ENCODE data around the gene GLRX3. TPM values are rescaled to one million over a fixed set of nuclear protein-coding genes. Genes with fewer than 3 reads are reported as not detected.

Gene GLRX3
- total and polyA plus RNA-seq, 7 experiments from 2014 or later: 30.1 to 74.7 (median 44.2) TPM

DNA sequence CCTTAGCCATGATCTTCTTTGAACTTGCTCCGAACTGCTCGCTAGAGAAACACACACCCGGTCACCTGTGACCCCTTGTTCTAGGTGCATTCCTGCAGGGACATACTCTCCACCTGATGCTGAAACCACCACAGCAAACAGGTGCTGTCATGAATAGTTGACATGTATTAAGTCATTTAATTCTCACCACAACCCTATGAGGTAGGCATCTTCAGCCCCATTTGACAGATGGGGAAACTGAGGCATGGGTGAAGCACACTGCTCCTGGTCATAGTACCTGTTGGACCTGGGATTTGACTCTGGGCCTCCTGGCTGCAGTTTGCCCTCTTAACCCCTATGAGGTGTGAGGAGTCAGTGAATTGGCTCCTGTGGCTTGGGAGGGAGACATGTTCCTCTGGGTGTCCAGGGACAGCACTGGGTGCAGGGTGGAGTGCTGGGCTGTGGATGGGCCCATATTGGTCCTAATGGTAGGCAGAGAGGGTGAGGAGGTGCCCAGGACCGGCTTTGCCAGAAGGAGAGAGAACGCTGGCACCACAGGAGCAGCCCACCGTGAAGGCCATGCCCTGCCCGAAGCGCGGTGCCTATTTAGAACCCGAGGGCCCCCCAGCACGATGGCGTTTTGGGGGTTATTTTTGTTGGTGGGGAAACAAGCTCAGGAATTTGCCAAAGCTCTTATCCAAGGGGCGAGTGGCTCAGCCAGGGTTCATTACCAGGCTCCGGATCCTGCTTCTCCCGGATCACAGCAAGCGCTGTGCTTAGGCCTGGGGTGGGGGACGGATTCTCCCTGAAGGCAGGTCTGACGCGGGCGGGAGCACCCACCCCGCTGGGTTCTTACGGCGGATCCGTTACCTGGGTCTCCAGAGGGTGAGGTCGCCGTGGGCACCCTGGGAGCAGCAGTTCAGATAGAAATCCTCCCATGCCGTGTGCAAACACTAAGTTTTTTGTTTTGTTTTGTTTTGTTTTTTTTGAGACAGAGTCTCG lies 52.3 kb downstream of the GLRX3 start:
- ATAC-seq: no peak
- Mint-ChIP-seq H3K4me3 (peak overlapping the region in 2 of 10 donors; percentile 65 to 82), H3K27me3 (peaks cover 6 to 15% (median 9%) of the 10 kb centered on the region in 5 donors), H3K9me3 (no peaks in the 10 kb centered on the region), H3K36me3 (peaks cover 0 to 13% (median 10%) of the 10 kb centered on the region in 5 donors), H3K27ac (peak overlapping the region in 1 of 9 donors; percentile 76), H3K4me1 (peaks cover 0 to 9% (median 4%) of the 10 kb centered on the region in 7 donors)
- Histone ChIP-seq H3K27ac (ENCODE audit: low read depth, low read length) (no peak overlapping the region), H3K9me3 (ENCODE audit: control insufficient read depth in 2 of 3, low read length in 3 of 3) (no peaks in the 10 kb centered on the region), H3K4me1 (ENCODE audit: control insufficient read depth in 2 of 2, insufficient read depth in 2 of 2, low read length in 2 of 2) (no peaks in the 10 kb centered on the region), H3K4me3 (ENCODE audit: low read length) (no peak overlapping the region), H3K27me3 (ENCODE audit: control insufficient read depth in 2 of 2, insufficient read depth in 2 of 2, low read length in 2 of 2) (no peaks in the 10 kb centered on the region), H3K36me3 (ENCODE audit: control insufficient read depth in 2 of 3, insufficient read depth in 3 of 3, low read length in 3 of 3) (peaks cover 0 to 22% (median 0%) of the 10 kb centered on the region in 3 experiments)
- CTCF ChIA-PET: no interaction called here
- DNase-seq: no peak
- POLR2A ChIA-PET: no interaction called here
- intact Hi-C loops (cut with micrococcal nuclease): no loop called here

DNA sequence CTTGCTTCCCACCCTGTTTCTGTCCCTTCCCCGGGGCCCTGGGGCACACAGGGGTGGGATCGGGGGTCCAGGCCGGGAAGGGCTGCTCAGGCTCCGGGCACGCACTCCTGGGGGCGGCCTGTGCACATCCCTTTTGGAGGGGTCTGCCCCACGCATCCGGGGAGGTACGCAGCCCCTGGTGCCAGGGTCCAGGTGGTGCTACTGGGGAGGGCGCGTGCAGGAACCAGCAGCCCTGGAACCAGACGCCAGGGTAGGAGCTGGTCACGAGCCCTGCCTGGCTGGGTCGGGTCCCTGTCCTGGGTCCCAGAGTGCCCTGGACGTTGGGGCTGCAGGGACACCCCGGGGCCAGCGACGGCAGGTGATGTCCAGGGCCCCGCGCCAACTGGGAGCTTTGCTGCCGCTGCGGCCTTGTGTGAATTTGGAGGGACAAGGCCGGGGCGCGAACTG lies 53.4 kb downstream of the GLRX3 start:
- Mint-ChIP-seq H3K9me3 (no peaks in the 10 kb centered on the region), H3K36me3 (peaks cover 0 to 10% (median 9%) of the 10 kb centered on the region in 5 donors), H3K4me3 (peak overlapping the region in 2 of 10 donors; percentile 48 to 65), H3K27ac (no peak overlapping the region), H3K4me1 (peaks cover 0 to 9% (median 7%) of the 10 kb centered on the region in 7 donors), H3K27me3 (peaks cover 6 to 21% (median 9%) of the 10 kb centered on the region in 5 donors)
- ChIA-PET POLR2A (no interaction called here), CTCF (interaction anchor here (0.7 kb wide), 2 partner anchors 37 to 51 kb away, joined by 3 read pairs; no protein-coding TSS in a partner anchor)
- Histone ChIP-seq H3K4me1 (ENCODE audit: control insufficient read depth in 2 of 2, insufficient read depth in 2 of 2, low read length in 2 of 2) (no peaks in the 10 kb centered on the region), H3K4me3 (ENCODE audit: low read length) (no peak overlapping the region), H3K27ac (ENCODE audit: low read depth, low read length) (no peak overlapping the region), H3K9me3 (ENCODE audit: control insufficient read depth in 2 of 3, low read length in 3 of 3) (no peaks in the 10 kb centered on the region), H3K27me3 (ENCODE audit: control insufficient read depth in 2 of 2, insufficient read depth in 2 of 2, low read length in 2 of 2) (no peaks in the 10 kb centered on the region), H3K36me3 (ENCODE audit: control insufficient read depth in 2 of 3, insufficient read depth in 3 of 3, low read length in 3 of 3) (peaks cover 0 to 13% (median 0%) of the 10 kb centered on the region in 3 experiments)
- ATAC-seq: no peak
- intact Hi-C loops (cut with micrococcal nuclease): loop anchor here (1.0 to 10.0 kb wide), 6 partner anchors 10 to 1953 kb away; no protein-coding TSS in a partner anchor
- DNase-seq: no peak

DNA sequence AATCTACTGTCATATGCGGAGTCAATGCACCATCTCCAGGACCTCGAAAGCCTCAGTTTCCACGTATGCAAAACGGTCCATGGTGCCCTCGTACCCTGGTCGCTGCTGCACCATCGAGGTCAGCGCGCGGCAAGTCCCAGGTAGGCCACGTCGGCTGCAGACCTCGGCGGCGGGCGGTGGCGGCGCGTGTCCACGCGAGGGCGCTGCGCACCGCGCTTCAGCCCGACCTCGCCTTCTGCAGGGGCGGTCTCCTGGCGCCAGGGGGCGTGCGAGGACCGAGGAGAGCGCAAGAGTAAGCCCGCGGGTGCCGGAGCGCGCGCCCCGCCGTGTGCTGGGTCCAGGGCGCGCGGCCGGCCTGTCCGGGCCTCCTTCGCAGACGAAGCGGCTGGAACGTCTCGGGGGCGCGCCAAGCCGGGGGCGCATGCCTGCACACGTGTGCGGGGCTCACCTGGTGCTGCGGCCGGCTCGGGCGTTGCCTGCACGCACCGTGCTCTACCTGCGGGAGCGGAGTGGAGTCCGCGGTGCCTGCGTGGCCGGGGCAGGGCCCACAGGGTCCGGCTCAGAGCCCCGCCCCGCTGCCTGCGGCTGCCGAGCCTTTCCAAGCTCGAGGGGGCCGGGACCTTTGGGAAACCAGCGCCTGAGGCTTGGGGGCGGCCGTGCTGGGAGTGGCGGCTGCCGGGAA lies 54.0 kb downstream of the GLRX3 start:
- ChIA-PET POLR2A (interaction anchor here (0.8 kb wide), 1 partner anchor 725 kb away, joined by 3 read pairs; no protein-coding TSS in a partner anchor), CTCF (interaction anchor here (0.7 to 1.3 kb wide), 3 partner anchors 11 to 80 kb away, joined by 3 read pairs; no protein-coding TSS in a partner anchor)
- Mint-ChIP-seq H3K27ac (no peak overlapping the region), H3K9me3 (no peaks in the 10 kb centered on the region), H3K36me3 (peaks cover 0 to 10% (median 3%) of the 10 kb centered on the region in 5 donors), H3K27me3 (peaks cover 6 to 21% (median 9%) of the 10 kb centered on the region in 5 donors), H3K4me1 (peaks cover 0 to 9% (median 7%) of the 10 kb centered on the region in 7 donors), H3K4me3 (peak overlapping the region in 6 of 10 donors; percentile 12 to 65 (median 44))
- Histone ChIP-seq H3K27me3 (ENCODE audit: control insufficient read depth in 2 of 2, insufficient read depth in 2 of 2, low read length in 2 of 2) (no peaks in the 10 kb centered on the region), H3K36me3 (ENCODE audit: control insufficient read depth in 2 of 3, insufficient read depth in 3 of 3, low read length in 3 of 3) (peaks cover 0 to 7% (median 0%) of the 10 kb centered on the region in 3 experiments), H3K27ac (ENCODE audit: low read depth, low read length) (no peak overlapping the region), H3K4me3 (ENCODE audit: low read length) (peak overlapping the region; percentile 51), H3K9me3 (ENCODE audit: control insufficient read depth in 2 of 3, low read length in 3 of 3) (no peaks in the 10 kb centered on the region), H3K4me1 (ENCODE audit: control insufficient read depth in 2 of 2, insufficient read depth in 2 of 2, low read length in 2 of 2) (no peaks in the 10 kb centered on the region)
- DNase-seq (peak; percentile 75 to 97 (median 88)), ATAC-seq (peak; percentile 99)
- intact Hi-C loops (cut with micrococcal nuclease): loop anchor here (1.0 to 10.0 kb wide), 6 partner anchors 11 to 1952 kb away; no protein-coding TSS in a partner anchor

DNA sequence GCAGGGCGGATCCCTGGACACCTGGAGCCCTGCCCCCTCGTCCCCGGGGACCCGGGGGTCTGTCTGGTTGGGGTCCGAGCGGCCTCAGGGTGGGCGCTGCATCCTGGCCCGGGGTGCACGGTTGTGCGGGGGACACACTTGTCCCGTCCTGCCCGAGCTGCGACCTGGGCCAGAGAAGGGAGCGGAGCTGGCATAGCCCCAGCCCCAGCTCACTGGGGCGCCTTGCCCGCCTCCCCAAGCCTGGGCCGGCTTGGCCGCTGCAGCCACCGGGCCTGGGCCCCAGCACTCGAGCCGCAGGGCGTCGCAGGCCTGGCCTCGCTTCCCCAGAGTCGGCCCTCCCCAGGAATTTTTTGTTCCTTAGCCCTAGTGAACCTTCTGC lies 54.5 kb downstream of the GLRX3 start:
- intact Hi-C loops (cut with micrococcal nuclease): loop anchor here (1.0 to 10.0 kb wide), 6 partner anchors 11 to 1952 kb away; no protein-coding TSS in a partner anchor
- H3K36me3 Mint-ChIP-seq: peaks cover 0 to 5% (median 0%) of the 10 kb centered on the region in 5 donors
- ChIA-PET POLR2A (interaction anchor here (0.8 kb wide), 1 partner anchor 725 kb away, joined by 3 read pairs; no protein-coding TSS in a partner anchor), CTCF (interaction anchor here (0.8 to 1.3 kb wide), 2 partner anchors 11 to 81 kb away, joined by 3 read pairs; no protein-coding TSS in a partner anchor)
- no peak for ATAC-seq
- Histone ChIP-seq H3K4me3 (ENCODE audit: low read length) (peak overlapping the region; percentile 51), H3K27me3 (ENCODE audit: control insufficient read depth in 2 of 2, insufficient read depth in 2 of 2, low read length in 2 of 2) (no peaks in the 10 kb centered on the region), H3K4me1 (ENCODE audit: control insufficient read depth in 2 of 2, insufficient read depth in 2 of 2, low read length in 2 of 2) (no peaks in the 10 kb centered on the region), H3K36me3 (ENCODE audit: control insufficient read depth in 2 of 3, insufficient read depth in 3 of 3, low read length in 3 of 3) (peaks cover 0 to 2% (median 0%) of the 10 kb centered on the region in 3 experiments), H3K27ac (ENCODE audit: low read depth, low read length) (no peak overlapping the region), H3K9me3 (ENCODE audit: control insufficient read depth in 2 of 3, low read length in 3 of 3) (no peaks in the 10 kb centered on the region)
- peaks cover 0 to 9% (median 7%) of the 10 kb centered on the region in 7 donors for H3K4me1 Mint-ChIP-seq
- H3K4me3 Mint-ChIP-seq: peak overlapping the region in 7 of 10 donors; percentile 38 to 78 (median 54)
- no peak overlapping the region for H3K27ac Mint-ChIP-seq
- DNase-seq: no peak
- H3K27me3 Mint-ChIP-seq: peaks cover 6 to 21% (median 9%) of the 10 kb centered on the region in 5 donors
- no peaks in the 10 kb centered on the region for H3K9me3 Mint-ChIP-seq

DNA sequence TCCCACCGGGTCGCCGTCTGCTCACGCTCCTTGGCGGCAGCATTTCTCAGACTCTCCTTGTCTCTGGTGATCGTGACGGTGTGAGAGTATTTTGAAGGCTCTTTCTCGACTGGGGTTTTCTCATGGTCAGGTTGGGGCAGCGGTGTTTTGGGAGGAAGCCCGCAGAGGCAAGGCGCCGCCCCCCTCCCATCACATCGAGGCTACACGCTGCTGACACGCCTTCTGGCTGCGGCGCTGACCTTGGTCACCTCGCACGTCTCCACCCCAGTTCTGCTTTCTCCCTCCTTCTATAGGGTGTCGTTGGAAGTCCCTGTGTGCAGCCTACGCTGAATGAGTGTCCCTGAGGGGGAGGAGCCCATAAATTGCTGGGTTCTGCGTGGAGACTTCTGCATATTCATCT lies 55.2 kb downstream of the GLRX3 start:
- Mint-ChIP-seq H3K27me3 (peaks cover 6 to 21% (median 9%) of the 10 kb centered on the region in 5 donors), H3K4me3 (peak overlapping the region; percentile 13 to 78 (median 52)), H3K9me3 (peaks cover 0 to 1% (median 0%) of the 10 kb centered on the region in 11 donors), H3K36me3 (peaks cover 0 to 8% (median 0%) of the 10 kb centered on the region in 5 donors), H3K4me1 (peaks cover 0 to 9% (median 7%) of the 10 kb centered on the region in 7 donors), H3K27ac (peak overlapping the region in 1 of 9 donors; percentile 54)
- H3K4me1 ChIP-seq (ENCODE audit: control insufficient read depth in 2 of 2, insufficient read depth in 2 of 2, low read length in 2 of 2): no peaks in the 10 kb centered on the region
- CTCF ChIA-PET: interaction anchor here (0.8 to 1.3 kb wide), 2 partner anchors 12 to 82 kb away, joined by 3 read pairs; no protein-coding TSS in a partner anchor
- ATAC-seq: no peak
- H3K4me3 ChIP-seq (ENCODE audit: low read length): no peak overlapping the region
- DNase-seq: no peak
- H3K9me3 ChIP-seq (ENCODE audit: control insufficient read depth in 2 of 3, low read length in 3 of 3): no peaks in the 10 kb centered on the region
- POLR2A ChIA-PET: interaction anchor here (0.7 kb wide), 1 partner anchor 30 kb away, joined by 3 read pairs; no protein-coding TSS in a partner anchor
- H3K27me3 ChIP-seq (ENCODE audit: control insufficient read depth in 2 of 2, insufficient read depth in 2 of 2, low read length in 2 of 2): no peaks in the 10 kb centered on the region
- no peaks in the 10 kb centered on the region for H3K36me3 ChIP-seq (ENCODE audit: control insufficient read depth in 2 of 3, insufficient read depth in 3 of 3, low read length in 3 of 3)
- intact Hi-C loops (cut with micrococcal nuclease): loop anchor here (2.0 to 10.0 kb wide), 4 partner anchors 49 to 1951 kb away; no protein-coding TSS in a partner anchor
- H3K27ac ChIP-seq (ENCODE audit: low read depth, low read length): no peak overlapping the region

All from naive thymus-derived CD4-positive, alpha-beta T cell (primary cell).